Smooth muscle cell (in vitro differentiated cells): ENCODE measurements around the gene FAM156A. TPM values are rescaled to one million over a fixed set of nuclear protein-coding genes. Genes with fewer than 3 reads are reported as not detected.
"Not testable (repeated sequence)": the region's sequence is repeated elsewhere in the genome, so short reads cannot be mapped to it uniquely, and the experiment has no call there.

Experiments
- DNase-seq: peaks from one replicate; lab custom pipeline; 2025; ENCODE audit not compliant: unreplicated experiment; lab: John Stamatoyannopoulos, UW
- H2AFZ ChIP-seq: fragments of 200-600 bp; sonication (generic); 2 replicates; pipeline ENCODE4 v1.6.0; 2016; ENCODE audit warnings: antibody characterized with exemption, low read depth, mild to moderate bottlenecking
- H3F3A ChIP-seq: fragments of 200-600 bp; sonication (generic); 2 replicates; pipeline ENCODE4 v1.6.0; 2017; ENCODE audit warnings: antibody characterized with exemption, low read depth
- H3K27ac ChIP-seq: fragments of 200-600 bp; sonication (generic); 2 replicates; pipeline ENCODE4 v1.5.1; 2016; ENCODE audit warnings: low read depth, mild to moderate bottlenecking
- H3K27me3 ChIP-seq: fragments of 200-600 bp; sonication (generic); 2 replicates; pipeline ENCODE4 v1.6.1; 2016; ENCODE audit warnings: low read depth, mild to moderate bottlenecking
- H3K36me3 ChIP-seq: fragments of 200-600 bp; sonication (generic); 2 replicates; pipeline ENCODE4 v1.5.1; 2016; ENCODE audit warnings: low read depth
- H3K4me1 ChIP-seq: fragments of 200-600 bp; sonication (generic); 2 replicates; pipeline ENCODE4 v1.5.1; 2016; ENCODE audit warnings: low read depth
- H3K4me2 ChIP-seq: fragments of 200-600 bp; sonication (generic); 2 replicates; pipeline ENCODE4 v1.6.0; 2016; ENCODE audit warnings: mild to moderate bottlenecking
- H3K4me3 ChIP-seq: fragments of 200-600 bp; sonication (generic); 2 replicates; pipeline ENCODE4 v1.5.1; 2016; ENCODE audit warnings: mild to moderate bottlenecking
- H3K79me2 ChIP-seq: fragments of 200-600 bp; sonication (generic); 2 replicates; pipeline ENCODE4 v1.6.0; 2016; ENCODE audit warnings: low read depth, mild to moderate bottlenecking
- H3K9ac ChIP-seq: fragments of 200-600 bp; sonication (generic); 2 replicates; pipeline ENCODE4 v1.6.0; 2016; ENCODE audit warnings: low read depth
- H3K9me3 ChIP-seq: fragments of 200-600 bp; sonication (generic); replicated peaks from 2 replicates; pipeline ENCODE4 v1.5.1; 2016; ENCODE audit warnings: low read depth
- H4K20me1 ChIP-seq: fragments of 200-600 bp; sonication (generic); 2 replicates; pipeline ENCODE4 v1.6.0; 2016; ENCODE audit warnings: low read depth
- WGBS: methylation state at CpG from one replicate; pipeline ENCODE4 v1.1.7; 2016; ENCODE audit warnings: low lambda C conversion rate; 5-methylcytosine and 5-hydroxymethylcytosine counted together
- polyA plus RNA-seq: library from polyadenylated mRNA; unstranded; fragments of >200 nt; fragmentation: Nextera tagmentation; extraction: Ambion mirVana; gene quantifications from 2 replicates; pipeline ENCODE4 v1.2.1, GENCODE V29; 2016
- total RNA-seq: library from RNA; depleted of rRNA; stranded (reverse); fragments of >200 nt; gene quantifications from 2 replicates; pipeline ENCODE4 v1.2.3, GENCODE V29; 2014
- TF ChIP-seq, protein P1 (sequence below): fragments of 200-600 bp; sonication (generic); IDR thresholded peaks from 2 replicates; pipeline ENCODE4 v1.5.1; 2017; ENCODE audit warnings: borderline replicate concordance, mild to moderate bottlenecking, antibody characterized with exemption; ENCODE audit not compliant: insufficient read depth, poor library complexity, severe bottlenecking

FAM156A gene, protein sequence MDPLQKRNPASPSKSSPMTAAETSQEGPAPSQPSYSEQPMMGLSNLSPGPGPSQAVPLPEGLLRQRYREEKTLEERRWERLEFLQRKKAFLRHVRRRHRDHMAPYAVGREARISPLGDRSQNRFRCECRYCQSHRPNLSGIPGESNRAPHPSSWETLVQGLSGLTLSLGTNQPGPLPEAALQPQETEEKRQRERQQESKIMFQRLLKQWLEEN
- total RNA-seq (7.6 and 16.3 TPM in 2 replicates), polyA plus RNA-seq (18.5 and 27.4 TPM in 2 replicates)

DNA sequence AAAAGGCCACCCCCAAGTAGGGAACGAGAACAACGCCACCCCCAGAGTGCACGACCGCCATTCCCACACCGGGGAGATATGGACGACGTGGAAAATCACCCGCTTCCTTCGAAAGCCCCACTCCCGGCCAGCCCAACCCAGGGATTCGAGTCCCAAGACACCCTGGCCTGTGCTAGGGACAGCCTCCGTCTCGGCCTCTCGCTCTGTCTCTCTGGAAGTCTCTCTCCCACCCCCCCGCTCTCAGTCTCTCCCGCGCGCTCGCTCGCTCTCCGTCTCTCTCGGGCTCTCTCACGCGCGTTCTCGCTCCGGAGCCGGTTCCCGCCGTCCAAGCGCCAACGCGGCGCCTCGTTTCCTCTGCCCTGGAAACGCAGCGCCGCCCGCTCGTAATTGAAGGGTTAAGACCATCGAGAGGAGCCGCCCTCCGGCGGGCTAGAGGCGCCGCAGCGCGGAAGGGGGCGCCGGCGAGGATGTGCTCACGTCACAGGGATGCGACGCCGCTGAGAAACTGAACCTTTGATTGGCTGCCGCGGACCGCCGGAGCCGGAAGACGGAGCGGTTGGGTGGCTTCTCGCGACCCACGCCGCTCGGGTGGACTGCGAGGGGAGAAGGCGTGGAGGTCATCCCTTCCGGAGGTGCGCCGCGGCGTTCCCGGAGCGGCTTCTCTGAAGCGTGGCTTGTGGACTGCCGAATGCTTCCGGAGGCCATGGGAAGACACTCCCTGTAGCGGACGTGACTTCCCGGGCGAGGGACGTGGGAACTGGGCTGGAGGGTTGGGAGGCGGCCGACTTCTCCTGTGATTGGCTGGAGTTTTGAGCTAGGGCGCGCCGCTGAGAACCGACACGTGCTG lies at the start of gene FAM156A:
Gene FAM156A, minus strand, starts transcription at position 406 of the 847 bp plus-strand sequence. CDS start 9,930 bp downstream, outside the sequence.
- not testable (repeated sequence) for H3K4me1 ChIP-seq, H3K27me3 ChIP-seq, H3K4me3 ChIP-seq, H3K36me3 ChIP-seq, H3K27ac ChIP-seq, H2AFZ ChIP-seq, H3K9me3 ChIP-seq, H3K4me2 ChIP-seq, H4K20me1 ChIP-seq, H3K9ac ChIP-seq, DNase-seq, H3F3A ChIP-seq, H3K79me2 ChIP-seq
- no CpG with 5 or more reads among the region's 91 CpGs for WGBS

DNA sequence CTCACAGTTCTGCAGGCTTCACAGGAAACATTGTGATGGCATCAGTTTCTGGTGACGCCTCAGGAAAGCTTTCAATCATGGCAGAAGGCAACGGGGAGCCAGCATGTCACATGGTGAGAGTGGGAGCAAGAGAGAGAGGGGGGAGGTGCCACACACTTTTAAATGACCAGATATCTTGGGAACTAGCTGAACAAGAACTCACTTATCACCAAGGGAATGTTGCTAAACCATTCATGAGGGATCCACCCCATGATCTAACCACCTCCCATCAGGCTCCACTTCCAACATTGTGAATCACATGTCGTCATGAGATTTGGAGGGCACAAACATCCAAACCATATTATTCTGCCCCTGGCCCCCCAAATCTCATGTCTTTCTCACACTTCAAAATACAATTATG lies 47.0 kb upstream of the FAM156A start:
- no peak overlapping the region for H3K27ac ChIP-seq
- no peaks in the 10 kb centered on the region for H4K20me1 ChIP-seq
- no peaks in the 10 kb centered on the region for H3K79me2 ChIP-seq
- no peak for DNase-seq
- WGBS: 49% methylated on average over 3 of the region's 3 CpGs
- H3F3A ChIP-seq: no peaks in the 10 kb centered on the region
- H3K27me3 ChIP-seq: no peaks in the 10 kb centered on the region
- H3K4me2 ChIP-seq: no peak overlapping the region
- no peaks in the 10 kb centered on the region for H3K9me3 ChIP-seq
- no peaks in the 10 kb centered on the region for H3K4me1 ChIP-seq
- H3K4me3 ChIP-seq: no peak overlapping the region
- TF ChIP-seq, protein P1, sequence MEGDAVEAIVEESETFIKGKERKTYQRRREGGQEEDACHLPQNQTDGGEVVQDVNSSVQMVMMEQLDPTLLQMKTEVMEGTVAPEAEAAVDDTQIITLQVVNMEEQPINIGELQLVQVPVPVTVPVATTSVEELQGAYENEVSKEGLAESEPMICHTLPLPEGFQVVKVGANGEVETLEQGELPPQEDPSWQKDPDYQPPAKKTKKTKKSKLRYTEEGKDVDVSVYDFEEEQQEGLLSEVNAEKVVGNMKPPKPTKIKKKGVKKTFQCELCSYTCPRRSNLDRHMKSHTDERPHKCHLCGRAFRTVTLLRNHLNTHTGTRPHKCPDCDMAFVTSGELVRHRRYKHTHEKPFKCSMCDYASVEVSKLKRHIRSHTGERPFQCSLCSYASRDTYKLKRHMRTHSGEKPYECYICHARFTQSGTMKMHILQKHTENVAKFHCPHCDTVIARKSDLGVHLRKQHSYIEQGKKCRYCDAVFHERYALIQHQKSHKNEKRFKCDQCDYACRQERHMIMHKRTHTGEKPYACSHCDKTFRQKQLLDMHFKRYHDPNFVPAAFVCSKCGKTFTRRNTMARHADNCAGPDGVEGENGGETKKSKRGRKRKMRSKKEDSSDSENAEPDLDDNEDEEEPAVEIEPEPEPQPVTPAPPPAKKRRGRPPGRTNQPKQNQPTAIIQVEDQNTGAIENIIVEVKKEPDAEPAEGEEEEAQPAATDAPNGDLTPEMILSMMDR: no peak
- no peak overlapping the region for H3K9ac ChIP-seq
- H3K36me3 ChIP-seq: no peaks in the 10 kb centered on the region
- no peak overlapping the region for H2AFZ ChIP-seq

DNA sequence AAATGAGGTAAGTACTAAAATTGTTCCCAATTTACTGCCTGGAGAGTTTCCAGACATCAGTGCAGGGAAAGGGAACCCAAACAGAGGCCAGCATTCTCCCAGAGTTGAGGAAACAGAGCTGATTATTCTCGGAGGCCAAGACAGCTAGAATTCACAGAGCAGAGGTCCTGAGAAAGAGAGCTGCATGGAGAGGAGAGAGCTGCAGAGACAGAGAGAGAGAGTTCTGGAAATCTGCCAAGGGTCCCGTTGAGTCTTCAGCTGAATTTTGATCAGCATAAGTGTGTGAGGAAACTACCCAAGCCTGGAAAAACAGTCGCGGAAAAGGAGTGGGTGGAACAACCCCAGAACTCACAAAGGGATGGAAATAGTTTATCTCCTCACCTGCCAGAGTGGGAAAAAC lies 46.5 kb upstream of the FAM156A start:
- no peaks in the 10 kb centered on the region for H3K4me1 ChIP-seq
- H3K36me3 ChIP-seq: no peaks in the 10 kb centered on the region
- H3F3A ChIP-seq: no peaks in the 10 kb centered on the region
- no peak overlapping the region for H3K27ac ChIP-seq
- no peak overlapping the region for H3K4me2 ChIP-seq
- no peak overlapping the region for H3K9ac ChIP-seq
- no peaks in the 10 kb centered on the region for H3K27me3 ChIP-seq
- no peaks in the 10 kb centered on the region for H3K9me3 ChIP-seq
- no peak overlapping the region for H2AFZ ChIP-seq
- H4K20me1 ChIP-seq: no peaks in the 10 kb centered on the region
- H3K4me3 ChIP-seq: no peak overlapping the region
- TF ChIP-seq, protein P1: no peak
- no peak for DNase-seq
- 65% methylated on average over 4 of the region's 4 CpGs for WGBS
- no peaks in the 10 kb centered on the region for H3K79me2 ChIP-seq

DNA sequence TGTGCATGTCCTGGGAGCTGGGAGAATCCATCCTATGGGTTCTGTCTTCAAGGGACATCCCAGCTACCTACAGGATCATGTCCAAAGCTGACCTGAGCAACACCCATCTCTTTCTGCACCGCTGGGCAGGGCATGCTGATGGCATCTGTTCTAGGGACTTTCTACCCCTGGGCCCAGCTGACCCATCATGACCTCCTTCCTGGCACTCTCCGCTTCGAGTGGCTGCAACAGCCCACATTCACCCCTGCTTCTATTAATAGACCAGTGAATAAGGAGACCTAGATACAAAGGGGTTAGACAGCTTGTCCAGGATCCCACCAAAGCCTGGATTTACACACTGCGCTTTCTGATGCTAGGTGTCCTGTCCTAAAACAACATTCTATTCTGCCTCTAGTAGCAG lies 45.7 kb upstream of the FAM156A start:
- no peak overlapping the region for H3K4me3 ChIP-seq
- no peak overlapping the region for H2AFZ ChIP-seq
- TF ChIP-seq, protein P1: no peak
- H3K27me3 ChIP-seq: no peaks in the 10 kb centered on the region
- H3K79me2 ChIP-seq: no peaks in the 10 kb centered on the region
- no peaks in the 10 kb centered on the region for H3K9me3 ChIP-seq
- H3K9ac ChIP-seq: no peak overlapping the region
- no peaks in the 10 kb centered on the region for H3K4me1 ChIP-seq
- no peak overlapping the region for H3K4me2 ChIP-seq
- no peaks in the 10 kb centered on the region for H3F3A ChIP-seq
- no peak for DNase-seq
- WGBS: 78% methylated on average over 4 of the region's 4 CpGs
- no peaks in the 10 kb centered on the region for H3K36me3 ChIP-seq
- H3K27ac ChIP-seq: no peak overlapping the region
- H4K20me1 ChIP-seq: no peaks in the 10 kb centered on the region
